Parathyroid adenoma (tissue), 2 donors: ENCODE results near the gene GPX2.

Experiments used
- H2AFZ ChIP-seq: fragments of 300-600 bp; sonication (generic); one replicate; pipeline ENCODE4 v1.7.0; 2017; ENCODE audit warnings: antibody characterized with exemption, mild to moderate bottlenecking
- H3K27ac ChIP-seq: fragments of 300-600 bp; sonication (generic); one replicate; pipeline ENCODE4 v1.7.0; 2017
- H3K27me3 ChIP-seq: fragments of 300-600 bp; sonication (generic); one replicate; pipeline ENCODE4 v1.7.0; 2017; ENCODE audit warnings: low read length; ENCODE audit not compliant: control insufficient read depth, insufficient read depth
- H3K36me3 ChIP-seq: fragments of 300-600 bp; sonication (generic); one replicate; pipeline ENCODE4 v1.7.0; 2017; ENCODE audit warnings: low read length; ENCODE audit not compliant: control insufficient read depth, insufficient read depth
- H3K4me1 ChIP-seq: fragments of 300-600 bp; sonication (generic); one replicate; pipeline ENCODE4 v1.7.0; 2017; ENCODE audit warnings: control low read depth
- H3K4me2 ChIP-seq: fragments of 300-600 bp; sonication (generic); one replicate; pipeline ENCODE4 v1.7.0; 2017; ENCODE audit warnings: low read length
- H3K4me3 ChIP-seq: fragments of 300-600 bp; sonication (generic); one replicate; pipeline ENCODE4 v1.7.0; 2017; ENCODE audit warnings: low read depth, low read length
- H3K79me2 ChIP-seq: fragments of 300-600 bp; sonication (generic); one replicate; pipeline ENCODE4 v1.7.0; 2017; ENCODE audit warnings: control low read depth
- H3K9ac ChIP-seq: fragments of 300-600 bp; sonication (generic); one replicate; pipeline ENCODE4 v1.7.0; 2017; ENCODE audit warnings: mild to moderate bottlenecking
- H3K9me3 ChIP-seq: fragments of 300-600 bp; sonication (generic); one replicate; pipeline ENCODE4 v1.7.0; 2017; ENCODE audit warnings: low read length; ENCODE audit not compliant: control insufficient read depth
- CTCF ChIP-seq: fragments of 300-600 bp; sonication (generic); IDR thresholded peaks from one replicate; pipeline ENCODE4 v1.7.0; 2017; ENCODE audit warnings: antibody characterized with exemption, mild to moderate bottlenecking
- donor health status: primary hyperparathyroidism.

GPX2 gene

GRCh38 chr14:64970776-64971477, 28.4 kb upstream of the GPX2 start:
- H3K36me3 ChIP-seq, result no peaks in the 10 kb centered on the region
- no peaks in the 10 kb centered on the region for H3K9me3 ChIP-seq
- no peak for TF ChIP-seq CTCF
- H3K9ac ChIP-seq, result peak overlapping the region; percentile 71
- H3K79me2 ChIP-seq, result peaks cover 9% of the 10 kb centered on the region
- peak overlapping the region; percentile 93 for H3K4me2 ChIP-seq
- H3K27ac ChIP-seq, result peak overlapping the region; percentile 97
- H3K27me3 ChIP-seq, result no peaks in the 10 kb centered on the region
- peak overlapping the region; percentile 72 for H2AFZ ChIP-seq
- H3K4me1 ChIP-seq, result peaks cover 35% of the 10 kb centered on the region
- peak overlapping the region; percentile 84 for H3K4me3 ChIP-seq

GRCh38 chr14:64970041-64970440, 27.5 kb upstream of the GPX2 start:
- Histone ChIP-seq H3K4me2 (peak overlapping the region; percentile 93), H2AFZ (no peak overlapping the region), H3K79me2 (peaks cover 9% of the 10 kb centered on the region), H3K27ac (peak overlapping the region; percentile 97), H3K27me3 (no peaks in the 10 kb centered on the region), H3K4me3 (peak overlapping the region; percentile 84), H3K9ac (no peak overlapping the region), H3K36me3 (no peaks in the 10 kb centered on the region), H3K4me1 (peaks cover 44% of the 10 kb centered on the region), H3K9me3 (no peaks in the 10 kb centered on the region)
- no peak for TF ChIP-seq CTCF

- H3K4me2 ChIP-seq, result no peak overlapping the region
- peaks cover 17% of the 10 kb centered on the region for H3K79me2 ChIP-seq
- peak overlapping the region; percentile 97 for H3K27ac ChIP-seq
- H3K36me3 ChIP-seq, result no peaks in the 10 kb centered on the region
- no peak overlapping the region for H2AFZ ChIP-seq
- no peaks in the 10 kb centered on the region for H3K27me3 ChIP-seq
- no peaks in the 10 kb centered on the region for H3K9me3 ChIP-seq
- H3K4me3 ChIP-seq, result no peak overlapping the region
- TF ChIP-seq CTCF, result peak; percentile 8
- H3K9ac ChIP-seq, result no peak overlapping the region
- H3K4me1 ChIP-seq, result peaks cover 52% of the 10 kb centered on the region
These were observed 26.1 kb upstream of the GPX2 start for GRCh38 chr14:64968651-64969050.

GRCh38 chr14:64968167-64968566, 25.6 kb upstream of the GPX2 start:
- H3K4me2 ChIP-seq, result no peak overlapping the region
- H3K36me3 ChIP-seq, result no peaks in the 10 kb centered on the region
- H3K9ac ChIP-seq, result no peak overlapping the region
- no peaks in the 10 kb centered on the region for H3K27me3 ChIP-seq
- H3K27ac ChIP-seq, result peak overlapping the region; percentile 97
- no peak for TF ChIP-seq CTCF
- H3K9me3 ChIP-seq, result no peaks in the 10 kb centered on the region
- no peak overlapping the region for H3K4me3 ChIP-seq
- H3K79me2 ChIP-seq, result peaks cover 22% of the 10 kb centered on the region
- H2AFZ ChIP-seq, result no peak overlapping the region
- peaks cover 57% of the 10 kb centered on the region for H3K4me1 ChIP-seq

- H3K4me1 ChIP-seq, result peaks cover 67% of the 10 kb centered on the region
- peak overlapping the region; percentile 52 for H3K4me2 ChIP-seq
- no peak overlapping the region for H3K4me3 ChIP-seq
- peaks cover 27% of the 10 kb centered on the region for H3K79me2 ChIP-seq
- no peaks in the 10 kb centered on the region for H3K9me3 ChIP-seq
- H3K27me3 ChIP-seq, result no peaks in the 10 kb centered on the region
- no peak for TF ChIP-seq CTCF
- H2AFZ ChIP-seq, result peak overlapping the region; percentile 43
- H3K27ac ChIP-seq, result peak overlapping the region; percentile 97
- H3K9ac ChIP-seq, result no peak overlapping the region
- H3K36me3 ChIP-seq, result no peaks in the 10 kb centered on the region
These were observed 24.4 kb upstream of the GPX2 start for GRCh38 chr14:64966976-64967375.
